NCI-H2171 treated with DMSO at 0.1 percent for 48 hours (cell line): Measurements from ENCODE around the gene SLC4A4.

ENCODE experiments used
- DNase-seq: peaks from one replicate; lab custom pipeline; 2025; lab: John Stamatoyannopoulos, UW

The SLC4A4 gene

DNA sequence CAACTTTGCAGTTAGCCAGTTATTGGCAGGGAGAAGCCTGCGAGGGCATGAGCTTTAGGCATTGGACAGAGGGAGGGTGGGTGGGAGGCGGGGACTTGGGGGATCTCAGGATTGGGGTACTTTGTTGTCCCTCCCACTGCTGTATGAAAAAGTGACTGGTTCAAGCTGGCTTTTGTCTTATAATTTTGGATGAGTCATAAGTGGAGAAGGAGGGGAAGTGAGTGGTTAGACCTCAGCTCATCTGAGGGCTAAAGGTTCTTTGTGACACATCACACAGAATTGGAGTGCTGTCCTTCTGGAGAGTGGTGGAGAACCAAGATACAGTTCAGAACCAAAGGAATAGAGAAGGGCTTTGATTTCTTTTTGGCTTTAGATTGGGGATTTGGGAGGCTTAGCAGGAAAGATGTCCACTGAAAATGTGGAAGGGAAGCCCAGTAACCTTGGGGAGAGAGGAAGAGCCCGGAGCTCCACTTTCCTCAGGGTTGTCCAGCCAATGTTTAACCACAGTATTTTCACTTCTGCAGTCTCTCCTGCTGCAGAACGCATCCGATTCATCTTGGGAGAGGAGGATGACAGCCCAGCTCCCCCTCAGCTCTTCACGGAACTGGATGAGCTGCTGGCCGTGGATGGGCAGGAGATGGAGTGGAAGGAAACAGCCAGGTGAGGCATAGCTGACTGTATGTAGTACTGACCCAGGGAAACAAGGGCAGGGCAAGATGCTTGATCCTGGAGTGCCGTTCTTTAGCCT is at the start of gene SLC4A4:
SLC4A4 (plus strand) TSS at position 175 of the 748 bp plus-strand sequence.
- DNase-seq = no peak

- DNase-seq = no peak
Measured at GRCh38 chr4:71290074-71290473, 48.7 kb upstream of the SLC4A4 start.

DNA sequence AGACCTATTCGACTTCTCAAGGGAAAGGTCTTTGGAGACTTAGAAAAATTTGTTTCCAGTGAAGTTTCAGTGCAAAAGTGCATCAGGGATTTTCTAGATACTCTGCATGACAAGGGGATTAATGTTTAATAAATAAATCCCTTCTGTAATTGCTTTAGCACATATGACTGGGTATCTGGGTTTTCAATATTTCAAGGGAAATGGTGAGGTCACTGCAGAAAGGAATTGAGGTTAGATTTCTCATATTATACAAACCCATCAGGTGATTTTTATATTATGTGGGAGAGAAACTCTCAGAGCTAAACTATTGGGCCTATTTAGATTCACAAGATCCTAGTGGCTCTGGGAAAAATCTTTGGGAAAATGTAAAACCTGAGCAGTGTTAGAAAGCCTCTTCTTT is 48.3 kb upstream of the SLC4A4 start:
- DNase-seq = no peak

- DNase-seq = no peak
Measured at GRCh38 chr4:71292228-71292627, 46.6 kb upstream of the SLC4A4 start.

DNA sequence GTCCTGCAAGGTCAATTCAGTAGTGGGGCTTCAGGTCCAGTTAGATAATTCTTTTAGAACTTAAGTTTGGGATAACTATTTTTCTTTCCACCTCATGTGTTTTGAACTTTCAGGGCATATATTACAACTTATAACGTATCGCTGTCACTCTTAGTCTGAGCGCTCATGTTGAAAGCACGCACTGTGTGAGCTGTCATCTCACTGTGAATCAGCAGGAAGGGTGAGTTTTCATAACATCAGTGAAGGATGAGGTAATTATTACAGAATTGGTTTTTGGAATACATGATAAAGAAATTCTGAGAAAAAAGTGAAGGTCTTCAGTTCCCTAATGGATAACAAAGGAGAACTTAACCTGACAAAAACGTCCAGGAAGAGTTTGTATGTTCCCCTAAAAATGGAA is 45.1 kb upstream of the SLC4A4 start:
- DNase-seq = no peak

- DNase-seq = no peak
Measured at GRCh38 chr4:71294301-71294700, 44.5 kb upstream of the SLC4A4 start.

DNA sequence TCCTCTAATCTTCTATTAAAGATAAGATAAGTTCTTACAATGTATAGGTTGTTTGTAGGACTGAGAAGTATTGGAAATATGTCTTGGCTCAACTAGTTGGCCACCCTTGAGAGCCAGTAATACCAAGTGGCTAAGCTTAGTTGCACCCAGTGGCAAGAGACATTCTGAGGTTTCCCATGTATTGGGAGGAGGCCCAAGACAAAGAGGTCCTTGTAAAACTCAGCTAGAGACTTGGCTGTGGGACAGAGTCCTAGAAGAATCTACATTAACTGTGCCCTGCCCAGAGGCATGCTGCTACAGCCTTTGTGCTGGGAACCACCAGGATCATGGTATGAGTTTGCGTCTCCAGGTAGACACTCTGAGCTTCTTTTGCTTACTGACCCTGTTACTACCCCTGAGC is 41.9 kb upstream of the SLC4A4 start:
- no peak for DNase-seq

DNA sequence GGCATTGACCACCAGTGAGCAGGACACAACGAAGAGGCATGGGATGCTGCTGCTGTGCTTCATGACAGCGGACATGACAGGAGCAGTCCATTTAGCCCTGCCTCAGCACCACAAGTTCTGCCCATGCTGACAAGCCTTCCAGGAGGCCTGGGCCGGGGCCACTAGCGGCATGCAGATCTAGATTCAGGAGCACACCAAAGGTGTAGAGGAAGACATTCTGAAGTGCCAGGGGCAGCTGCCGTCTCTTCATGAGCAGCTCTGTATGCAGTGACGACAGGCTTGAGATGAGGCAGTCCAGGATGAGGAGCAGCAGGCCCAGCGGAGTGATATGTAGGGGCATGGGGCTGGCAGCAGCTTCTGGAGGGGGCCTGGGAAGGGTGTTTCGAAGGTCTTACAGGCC is 38.5 kb upstream of the SLC4A4 start:
- DNase-seq = no peak

DNA sequence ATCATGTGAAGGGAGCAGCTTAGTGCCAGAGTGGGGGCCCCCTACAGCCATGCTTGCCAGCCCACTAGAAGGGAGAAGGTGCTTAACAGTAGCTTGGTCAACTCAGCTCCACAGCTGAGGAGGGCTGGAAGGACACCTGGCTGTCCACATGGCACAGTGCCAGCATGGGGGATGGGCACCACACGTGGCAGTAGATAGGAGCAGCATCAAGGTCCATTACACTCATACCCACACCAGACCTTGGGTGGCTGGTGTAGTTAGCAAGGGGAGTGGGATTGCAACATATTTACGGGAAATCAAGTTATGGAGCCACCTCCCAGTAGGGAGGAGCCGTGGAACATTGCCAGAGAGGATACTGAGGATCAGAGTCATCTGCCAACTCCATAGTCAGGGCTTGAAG is 37.9 kb upstream of the SLC4A4 start:
- DNase-seq = no peak

GRCh38 chr4:71303287-71303686 is 35.5 kb upstream of the SLC4A4 start:
- no peak for DNase-seq

DNA sequence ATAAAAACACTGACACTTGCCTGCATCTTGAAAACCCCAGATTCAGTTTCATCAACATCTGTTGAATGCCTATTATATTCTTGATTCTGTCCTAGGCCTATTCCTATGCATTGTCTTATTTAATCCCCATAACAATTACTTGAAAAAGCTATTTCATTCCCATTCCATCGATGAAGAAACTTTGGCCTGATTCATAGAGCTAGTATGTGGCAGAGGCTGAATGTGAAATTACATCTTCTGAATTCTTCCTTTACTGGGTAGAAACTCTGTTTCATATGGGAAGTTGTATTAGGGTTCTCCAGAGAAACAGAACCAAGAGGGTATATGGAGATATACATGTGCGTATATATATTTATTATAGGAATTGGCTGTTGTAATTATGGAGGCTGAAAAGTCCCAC is 35.0 kb upstream of the SLC4A4 start:
- DNase-seq = peak; percentile 17

GRCh38 chr4:71304289-71304850 is 34.5 kb upstream of the SLC4A4 start:
- DNase-seq = no peak

DNA sequence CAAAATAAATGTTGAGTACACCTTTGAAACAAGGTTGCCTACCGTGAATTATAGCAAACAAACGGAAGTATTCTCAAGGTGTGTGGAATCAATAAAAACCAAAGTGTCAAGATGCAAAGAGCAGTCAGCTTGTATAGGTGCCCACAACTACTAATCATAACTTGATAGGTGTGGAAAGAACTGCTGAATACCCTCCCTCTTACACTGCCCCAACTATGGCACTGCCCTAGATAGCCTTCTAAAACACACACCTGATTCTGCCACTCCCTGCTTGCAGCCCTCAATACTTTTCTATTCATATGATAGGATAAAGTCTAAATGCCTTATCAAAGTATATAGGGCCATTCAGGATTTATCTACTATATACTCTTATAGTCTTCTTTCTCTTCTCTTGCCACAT is 31.1 kb upstream of the SLC4A4 start:
- DNase-seq = no peak

GRCh38 chr4:71322425-71322824 is 16.4 kb upstream of the SLC4A4 start:
- no peak for DNase-seq

DNA sequence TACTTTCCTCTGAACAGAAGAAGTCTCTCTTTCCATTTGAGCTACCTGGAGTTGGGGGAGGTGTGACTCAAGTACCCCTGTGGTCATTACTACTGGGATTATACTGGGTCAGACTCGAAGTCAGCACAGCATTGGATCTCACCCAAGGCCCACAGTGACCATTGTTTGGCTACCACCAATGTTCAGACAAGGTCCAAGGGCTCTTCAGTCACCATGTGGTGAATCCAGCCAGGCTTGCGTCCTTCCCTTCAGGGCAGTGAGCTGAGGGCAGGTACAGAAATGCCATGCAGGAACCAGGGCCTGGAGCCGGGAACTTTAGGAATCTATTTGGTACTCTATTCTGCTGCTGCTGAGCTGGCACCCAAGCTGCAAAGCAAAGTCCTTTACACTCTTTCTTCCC is 5.5 kb upstream of the SLC4A4 start:
- DNase-seq = no peak

DNA sequence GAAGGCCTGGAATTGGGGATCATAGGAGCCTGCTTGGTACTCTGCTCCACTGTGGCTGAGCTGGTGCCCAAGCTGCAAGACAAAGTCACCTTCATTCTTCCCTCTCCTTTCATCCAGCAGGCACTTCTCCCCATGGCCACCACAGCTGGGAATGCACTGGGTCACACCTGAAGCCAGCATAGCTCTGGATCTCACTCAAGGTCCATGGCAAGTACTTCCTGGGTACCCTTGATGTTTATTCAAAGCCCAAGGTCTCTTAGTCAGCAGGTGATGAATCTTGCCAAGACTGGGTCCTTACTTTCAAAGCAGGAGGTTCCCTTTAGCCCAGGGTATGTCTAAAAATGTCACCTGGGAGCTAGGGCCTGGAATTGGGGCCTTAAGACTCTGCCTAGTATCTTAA is 4.9 kb upstream of the SLC4A4 start:
- no peak for DNase-seq

DNA sequence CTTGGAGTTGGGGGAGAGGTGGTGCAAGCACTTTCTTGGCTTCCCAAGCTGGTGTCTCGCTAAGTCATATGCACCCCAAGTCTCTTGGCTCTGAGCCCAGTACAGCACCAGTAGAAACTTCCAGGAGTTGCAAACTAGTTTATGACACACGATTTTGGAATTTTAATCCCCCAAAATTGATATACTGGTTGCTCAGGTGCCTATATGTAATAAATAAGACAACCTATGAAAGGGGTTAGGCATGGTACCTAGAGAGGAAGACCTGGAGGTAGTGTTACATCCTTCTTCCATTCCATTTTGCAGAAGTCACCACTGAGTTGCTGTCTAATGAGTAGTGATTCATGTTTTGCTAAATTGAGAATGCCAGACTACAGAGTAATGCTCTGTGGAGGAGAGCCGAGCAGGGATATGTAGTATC is 4.3 kb upstream of the SLC4A4 start:
- DNase-seq = no peak

GRCh38 chr4:71343670-71344466 is 5.0 kb downstream of the SLC4A4 start:
- no peak for DNase-seq

GRCh38 chr4:71346710-71347109 is 7.9 kb downstream of the SLC4A4 start:
- DNase-seq = no peak

DNA sequence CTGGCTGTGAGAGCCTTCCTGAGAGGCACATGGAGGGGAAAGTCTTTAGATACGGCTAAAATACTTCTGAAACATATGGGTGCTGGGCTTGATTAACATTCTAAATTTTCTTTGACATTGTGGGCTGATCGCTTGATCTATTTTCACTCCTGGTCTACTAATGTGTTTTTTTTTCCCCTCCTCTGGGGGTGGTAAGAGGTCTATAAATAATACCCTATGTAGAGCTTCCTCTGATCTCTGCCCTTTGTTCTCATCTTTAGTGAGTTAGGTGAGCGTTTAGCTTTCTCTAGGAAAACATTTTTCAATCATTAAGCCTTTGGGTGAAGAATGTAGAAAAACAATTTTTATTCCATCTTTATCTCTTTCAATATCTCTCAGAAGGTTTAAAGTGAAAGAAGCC is 9.8 kb downstream of the SLC4A4 start:
- DNase-seq = no peak

GRCh38 chr4:71355045-71355444 is 16.2 kb downstream of the SLC4A4 start:
- peak; percentile 30 for DNase-seq

- no peak for DNase-seq
Measured at GRCh38 chr4:71355971-71356370, 17.2 kb downstream of the SLC4A4 start.
